Measurements from ENCODE around the gene PACSIN1.

Gene PACSIN1

GRCh38 chr6:34580707-34581560, 115.1 kb downstream of the PACSIN1 start:
- no peak for TF ChIP-seq ZNF274 (IDR thresholded peaks at IDR 0.05; ENCODE audit: low read depth, low read length)
- TF ChIP-seq YY1 (IDR thresholded peaks at IDR 0.05; ENCODE audit: insufficient read depth, insufficient read length) = no peak
- TF ChIP-seq SUZ12 (IDR thresholded peaks at IDR 0.05; ENCODE audit: extremely low read depth, insufficient read depth, insufficient read length) = no peak
- peak overlapping the region; percentile 17 for H3K9ac ChIP-seq (ENCODE audit: insufficient read length, low read depth)
- H3K4me3 ChIP-seq (ENCODE audit: insufficient read length, low read depth) = no peak overlapping the region
- peaks cover 6% of the 10 kb centered on the region for H3K36me3 ChIP-seq (ENCODE audit: insufficient read depth, insufficient read length, low read length)
- H3K9me3 ChIP-seq (ENCODE audit: insufficient read depth, low read length) = no peaks in the 10 kb centered on the region
- peaks cover 9% of the 10 kb centered on the region for H3K4me1 ChIP-seq (ENCODE audit: insufficient read depth, insufficient read length)
- H3K27me3 ChIP-seq (ENCODE audit: insufficient read depth, insufficient read length) = no peaks in the 10 kb centered on the region
- no peak for DNase-seq (ENCODE audit: low read depth, low spot score)

GRCh38 chr6:34581561-34581920, 115.7 kb downstream of the PACSIN1 start:
- Histone ChIP-seq H3K4me1 (ENCODE audit: insufficient read depth, insufficient read length) (peaks cover 13% of the 10 kb centered on the region), H3K36me3 (ENCODE audit: insufficient read depth, insufficient read length, low read length) (peaks cover 8% of the 10 kb centered on the region), H3K9ac (ENCODE audit: insufficient read length, low read depth) (no peak overlapping the region), H3K27me3 (ENCODE audit: insufficient read depth, insufficient read length) (no peaks in the 10 kb centered on the region), H3K9me3 (ENCODE audit: insufficient read depth, low read length) (no peaks in the 10 kb centered on the region), H3K4me3 (ENCODE audit: insufficient read length, low read depth) (no peak overlapping the region)
- TF ChIP-seq ZNF274 (IDR thresholded peaks at IDR 0.05; ENCODE audit: low read depth, low read length) = no peak
- no peak for TF ChIP-seq SUZ12 (IDR thresholded peaks at IDR 0.05; ENCODE audit: extremely low read depth, insufficient read depth, insufficient read length)
- TF ChIP-seq YY1 (IDR thresholded peaks at IDR 0.05; ENCODE audit: insufficient read depth, insufficient read length) = no peak
- DNase-seq (ENCODE audit: low read depth, low spot score) = no peak

GRCh38 chr6:34583461-34583860, 117.6 kb downstream of the PACSIN1 start:
- H3K27me3 ChIP-seq (ENCODE audit: insufficient read depth, insufficient read length) = no peaks in the 10 kb centered on the region
- H3K4me3 ChIP-seq (ENCODE audit: insufficient read length, low read depth) = no peak overlapping the region
- DNase-seq (ENCODE audit: low read depth, low spot score) = no peak
- H3K9me3 ChIP-seq (ENCODE audit: insufficient read depth, low read length) = no peaks in the 10 kb centered on the region
- no peak overlapping the region for H3K9ac ChIP-seq (ENCODE audit: insufficient read length, low read depth)
- peaks cover 24% of the 10 kb centered on the region for H3K36me3 ChIP-seq (ENCODE audit: insufficient read depth, insufficient read length, low read length)
- TF ChIP-seq SUZ12 (IDR thresholded peaks at IDR 0.05; ENCODE audit: extremely low read depth, insufficient read depth, insufficient read length) (no peak), ZNF274 (IDR thresholded peaks at IDR 0.05; ENCODE audit: low read depth, low read length) (no peak), YY1 (IDR thresholded peaks at IDR 0.05; ENCODE audit: insufficient read depth, insufficient read length) (no peak)
- peaks cover 27% of the 10 kb centered on the region for H3K4me1 ChIP-seq (ENCODE audit: insufficient read depth, insufficient read length)

- H3K4me3 ChIP-seq (ENCODE audit: insufficient read length, low read depth) = no peak overlapping the region
- no peak for DNase-seq (ENCODE audit: low read depth, low spot score)
- H3K9me3 ChIP-seq (ENCODE audit: insufficient read depth, low read length) = no peaks in the 10 kb centered on the region
- no peaks in the 10 kb centered on the region for H3K27me3 ChIP-seq (ENCODE audit: insufficient read depth, insufficient read length)
- peaks cover 27% of the 10 kb centered on the region for H3K4me1 ChIP-seq (ENCODE audit: insufficient read depth, insufficient read length)
- peaks cover 24% of the 10 kb centered on the region for H3K36me3 ChIP-seq (ENCODE audit: insufficient read depth, insufficient read length, low read length)
- TF ChIP-seq YY1 (IDR thresholded peaks at IDR 0.05; ENCODE audit: insufficient read depth, insufficient read length) (no peak), SUZ12 (IDR thresholded peaks at IDR 0.05; ENCODE audit: extremely low read depth, insufficient read depth, insufficient read length) (no peak), ZNF274 (IDR thresholded peaks at IDR 0.05; ENCODE audit: low read depth, low read length) (no peak)
- H3K9ac ChIP-seq (ENCODE audit: insufficient read length, low read depth) = no peak overlapping the region
Observed at GRCh38 chr6:34583861-34584604, 118.2 kb downstream of the PACSIN1 start.

GRCh38 chr6:34584694-34585093, 118.8 kb downstream of the PACSIN1 start:
- no peaks in the 10 kb centered on the region for H3K9me3 ChIP-seq (ENCODE audit: insufficient read depth, low read length)
- H3K4me3 ChIP-seq (ENCODE audit: insufficient read length, low read depth) = no peak overlapping the region

More at GRCh38 chr6:34584694-34585093, 118.8 kb downstream of the PACSIN1 start:
- TF ChIP-seq YY1 (IDR thresholded peaks at IDR 0.05; ENCODE audit: insufficient read depth, insufficient read length) (no peak), SUZ12 (IDR thresholded peaks at IDR 0.05; ENCODE audit: extremely low read depth, insufficient read depth, insufficient read length) (no peak), ZNF274 (IDR thresholded peaks at IDR 0.05; ENCODE audit: low read depth, low read length) (no peak)
- Histone ChIP-seq H3K4me1 (ENCODE audit: insufficient read depth, insufficient read length) (peaks cover 27% of the 10 kb centered on the region), H3K36me3 (ENCODE audit: insufficient read depth, insufficient read length, low read length) (peaks cover 24% of the 10 kb centered on the region), H3K9ac (ENCODE audit: insufficient read length, low read depth) (no peak overlapping the region), H3K27me3 (ENCODE audit: insufficient read depth, insufficient read length) (no peaks in the 10 kb centered on the region)
- no peak for DNase-seq (ENCODE audit: low read depth, low spot score)
